Stimulated activated CD8-positive, alpha-beta memory T cell treated with anti-CD3 and anti-CD28 coated beads, Interleukin-7, amount 100 ng/mL, for 24 hours (primary cell): ENCODE data around the gene SH2D7.

Experiments used
- DNase-seq: peaks from one replicate; pipeline ENCODE4 v3.0.0-alpha.2; 2020; ENCODE audit warnings: low read depth

The SH2D7 gene

GRCh38 chr15:78079298-78080087, 12.9 kb upstream of the SH2D7 start:
- no peak for DNase-seq

- no peak for DNase-seq
Observed at GRCh38 chr15:78080088-78080460, 12.3 kb upstream of the SH2D7 start.

DNA sequence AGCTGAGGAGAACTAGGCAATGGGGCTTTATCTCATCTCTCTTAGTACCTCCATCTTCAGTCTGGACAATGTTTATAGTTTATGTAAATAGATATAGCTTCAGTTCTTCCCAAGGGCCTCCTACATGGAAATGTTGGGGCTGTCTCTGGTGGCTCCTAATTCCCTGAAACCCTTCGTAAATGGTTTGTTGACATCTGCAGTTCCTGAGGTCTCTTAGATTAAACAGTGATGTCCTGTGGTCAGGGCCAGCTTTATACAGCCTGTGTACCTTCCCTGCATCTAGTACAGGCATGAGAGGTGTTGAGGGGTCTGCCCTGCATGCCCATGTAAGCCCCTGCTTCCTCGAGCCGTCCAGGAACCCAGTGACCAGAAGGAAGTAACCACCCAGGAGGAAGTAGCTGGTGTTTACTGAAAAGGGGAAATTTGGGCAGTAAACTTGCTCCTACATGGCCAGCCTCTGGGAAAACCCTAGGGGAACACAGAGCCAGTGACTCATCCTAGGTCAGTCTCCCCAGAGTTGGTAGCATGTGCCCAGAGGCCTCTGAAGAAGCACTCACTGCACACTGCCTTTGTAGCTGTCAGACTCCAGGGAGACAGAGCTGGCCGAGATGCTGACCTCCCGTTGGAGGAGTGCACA, 10.1 kb upstream of the SH2D7 start:
- DNase-seq = no peak

DNA sequence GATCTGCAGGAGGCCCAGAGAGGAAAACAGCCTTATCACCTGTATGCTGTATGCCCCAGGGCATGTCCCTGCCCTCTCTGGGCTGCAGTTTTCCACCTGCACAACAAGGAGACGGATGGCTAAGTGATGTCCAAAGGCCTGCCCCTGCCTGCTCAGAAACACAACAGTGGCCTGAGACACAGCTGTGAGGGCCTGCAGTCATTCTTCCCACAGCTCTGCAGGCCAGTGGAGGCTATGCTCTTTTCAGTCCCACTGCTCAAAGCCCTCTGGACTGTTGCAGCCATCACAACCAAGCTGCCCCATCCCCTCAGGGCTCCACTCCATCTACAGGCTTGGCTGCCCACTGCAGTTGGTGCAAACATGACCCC, 9.6 kb upstream of the SH2D7 start:
- no peak for DNase-seq

GRCh38 chr15:78083186-78083585, 9.2 kb upstream of the SH2D7 start:
- no peak for DNase-seq

DNA sequence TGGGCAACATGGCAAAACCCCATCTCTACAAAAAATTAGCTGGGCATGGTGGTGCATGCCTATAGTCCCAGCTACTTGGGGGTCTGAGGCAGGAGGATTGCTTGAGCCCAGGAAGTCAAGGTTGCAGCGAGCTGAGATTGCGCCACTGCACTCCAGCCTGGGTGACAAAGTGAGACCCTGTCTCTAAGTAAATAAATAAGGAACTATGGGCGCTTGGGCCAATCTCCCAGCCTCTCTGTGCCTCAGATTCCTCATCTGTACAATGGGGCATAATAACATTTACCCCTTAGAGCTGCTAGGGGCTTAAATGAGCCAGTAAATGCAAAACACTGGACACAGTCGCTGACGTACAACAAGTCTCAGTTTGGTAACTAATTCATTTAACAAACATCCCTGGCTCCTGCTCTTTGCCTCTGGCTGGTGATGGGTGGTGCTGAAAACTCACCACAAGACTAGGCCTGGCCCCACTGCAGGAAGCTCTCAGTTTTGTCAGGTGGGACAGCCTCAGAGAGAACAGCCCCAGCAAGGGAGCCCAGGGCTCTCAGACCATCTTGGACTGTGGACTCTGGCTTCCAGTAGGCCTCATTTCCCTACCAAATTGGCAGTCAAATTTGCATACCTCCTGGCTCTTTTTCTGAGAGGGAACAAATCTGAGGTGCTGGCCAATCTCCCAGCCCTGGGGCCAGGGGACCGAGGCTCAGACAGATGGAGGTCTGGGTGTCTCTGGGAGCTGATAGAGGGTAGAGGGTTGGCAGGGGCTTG, 8.5 kb upstream of the SH2D7 start:
- no peak for DNase-seq

GRCh38 chr15:78084449-78084750, 8.0 kb upstream of the SH2D7 start:
- DNase-seq = no peak

- DNase-seq = no peak
Observed at GRCh38 chr15:78085928-78086327, 6.4 kb upstream of the SH2D7 start.

GRCh38 chr15:78087951-78088772, 4.2 kb upstream of the SH2D7 start:
- no peak for DNase-seq

- no peak for DNase-seq
Observed at GRCh38 chr15:78088773-78089080, 3.6 kb upstream of the SH2D7 start.

- no peak for DNase-seq
Observed at GRCh38 chr15:78090422-78091063, 1.8 kb upstream of the SH2D7 start.

- DNase-seq = no peak
Observed at GRCh38 chr15:78093242-78094020, 1.1 kb downstream of the SH2D7 start.

GRCh38 chr15:78097667-78098066, 5.3 kb downstream of the SH2D7 start:
- DNase-seq = no peak

- DNase-seq = no peak
Observed at GRCh38 chr15:78098131-78098755, 5.9 kb downstream of the SH2D7 start.

- DNase-seq = no peak
Observed at GRCh38 chr15:78100886-78101285, 8.5 kb downstream of the SH2D7 start.

DNA sequence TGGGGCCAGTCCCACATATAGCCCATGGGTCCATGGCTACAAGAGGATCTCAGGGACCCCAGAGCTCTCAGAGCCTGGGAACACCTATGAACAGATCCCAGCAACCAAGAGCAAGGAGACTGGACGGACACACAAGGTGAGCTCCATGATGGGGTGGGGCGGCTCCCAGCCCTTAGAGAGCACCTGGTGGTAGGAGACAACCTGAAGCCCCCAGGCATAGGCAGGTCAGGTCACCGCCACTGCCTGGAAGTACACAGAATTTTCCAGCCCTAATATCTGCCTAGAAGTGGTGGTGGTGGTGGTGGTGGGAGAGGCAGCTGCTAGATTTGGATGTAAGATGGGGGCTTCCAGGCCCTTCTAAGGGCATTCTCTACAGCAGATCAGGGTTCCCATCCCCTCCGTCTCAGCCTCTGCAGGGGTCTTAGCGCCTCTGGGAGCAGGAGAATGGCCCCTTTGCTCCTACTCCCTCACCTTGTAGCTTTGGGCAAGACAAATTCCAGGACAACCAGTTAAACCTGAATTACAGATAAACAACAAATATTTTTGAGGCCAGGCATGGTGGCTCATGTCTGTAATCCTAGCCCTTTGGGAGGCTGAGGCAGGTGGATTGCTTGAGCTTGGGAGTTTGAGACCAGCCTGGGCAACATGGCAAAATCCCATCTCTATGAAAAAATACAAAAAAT, 9.2 kb downstream of the SH2D7 start:
- DNase-seq = no peak

GRCh38 chr15:78102211-78102610, 9.8 kb downstream of the SH2D7 start:
- DNase-seq = no peak

DNA sequence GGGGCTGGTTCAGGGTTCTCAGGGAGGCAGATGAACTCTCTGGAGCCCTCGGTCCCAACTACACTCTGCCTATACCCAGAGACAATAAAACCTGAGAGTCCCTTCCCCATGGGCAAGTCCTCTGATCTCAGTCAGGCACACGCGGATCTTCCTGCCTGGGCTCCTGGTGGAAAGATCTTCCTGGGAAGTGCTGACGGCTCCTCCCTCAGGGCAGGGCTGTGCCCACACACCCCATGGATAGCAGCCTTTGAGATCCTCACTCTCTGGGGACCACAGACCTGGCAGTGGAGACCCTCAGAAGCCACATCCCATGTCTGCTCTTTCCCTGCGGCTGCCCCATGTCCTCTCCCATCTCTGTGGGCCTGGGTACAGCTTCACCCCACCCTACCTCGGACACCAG, 10.4 kb downstream of the SH2D7 start:
- DNase-seq = no peak

GRCh38 chr15:78103406-78104118, 11.2 kb downstream of the SH2D7 start:
- peak; percentile 21 for DNase-seq

- no peak for DNase-seq
Observed at GRCh38 chr15:78104119-78104479, 11.7 kb downstream of the SH2D7 start.
